Neural cell (in vitro differentiated cells): Measurements from ENCODE around the gene SWAP70. TPM values are rescaled to one million over a fixed set of nuclear protein-coding genes. Genes with fewer than 3 reads are reported as not detected.
"Not testable (repeated sequence)": the region's sequence is repeated elsewhere in the genome, so short reads cannot be mapped to it uniquely, and the experiment has no call there.

ENCODE experiments used
- H2AFZ ChIP-seq: fragments of 200-600, 300-800 bp; sonication (generic), shearing (Covaris generic); 2 replicates; pipeline ENCODE4 v1.6.0; 2014; ENCODE audit warnings: low read depth, mild to moderate bottlenecking, antibody characterized with exemption, low read length, moderate library complexity
- H3F3A ChIP-seq: fragments of 200-600 bp; shearing (Covaris generic); 2 replicates; pipeline ENCODE4 v1.6.1; 2016; ENCODE audit warnings: mild to moderate bottlenecking, moderate library complexity, mixed read lengths, antibody characterized with exemption, low read length; ENCODE audit not compliant: insufficient read depth, poor library complexity, severe bottlenecking
- H3K27ac ChIP-seq: fragments of 200-600, 300-800 bp; sonication (generic), shearing (Covaris generic); 2 replicates; pipeline ENCODE4 v1.5.1; 2014; ENCODE audit warnings: mild to moderate bottlenecking, low read length, moderate library complexity
- H3K27me3 ChIP-seq: fragments of 300-800, 200-600 bp; sonication (generic), shearing (Covaris generic); 2 replicates; pipeline ENCODE4 v1.6.0; 2014; ENCODE audit warnings: mild to moderate bottlenecking, low read depth, low read length, moderate library complexity; ENCODE audit not compliant: insufficient read depth
- H3K36me3 ChIP-seq: fragments of 300-800, 200-600 bp; sonication (generic), shearing (Covaris generic); 2 replicates; pipeline ENCODE4 v1.5.1; 2014; ENCODE audit warnings: mild to moderate bottlenecking, antibody characterized with exemption, low read length, moderate library complexity; ENCODE audit not compliant: insufficient read depth
- H3K4me2 ChIP-seq: fragments of 300-800, 200-600 bp; sonication (generic), shearing (Covaris generic); 2 replicates; pipeline ENCODE4 v1.6.0; 2014; ENCODE audit warnings: mild to moderate bottlenecking, low read length
- H3K4me3 ChIP-seq: fragments of 300-800, 200-600 bp; sonication (generic), shearing (Covaris generic); 2 replicates; pipeline ENCODE4 v1.5.1; 2014; ENCODE audit warnings: mild to moderate bottlenecking, low read length, moderate library complexity
- H3K79me2 ChIP-seq: fragments of 200-600 bp; shearing (Covaris generic); replicated peaks from 2 replicates; pipeline ENCODE4 v1.6.0; 2014; ENCODE audit warnings: mild to moderate bottlenecking, low read length, moderate library complexity; ENCODE audit not compliant: insufficient read depth
- H3K9ac ChIP-seq: fragments of 300-800, 200-600 bp; sonication (generic), shearing (Covaris generic); 2 replicates; pipeline ENCODE4 v1.6.1; 2016; ENCODE audit warnings: mild to moderate bottlenecking, low read length, mixed read lengths
- H3K9me2 ChIP-seq: fragments of 200-600 bp; shearing (Covaris generic); 2 replicates; pipeline ENCODE4 v1.6.1; 2016; ENCODE audit warnings: mild to moderate bottlenecking, low read length, mixed read lengths; ENCODE audit not compliant: insufficient read depth
- H3K9me3 ChIP-seq: fragments of 200-600, 300-800 bp; sonication (generic), shearing (Covaris generic); 2 replicates; pipeline ENCODE4 v1.6.1; 2016; ENCODE audit warnings: mild to moderate bottlenecking, mixed run types, low read length, moderate library complexity, mixed read lengths
- H4K20me1 ChIP-seq: fragments of 200-600 bp; shearing (Covaris generic); 2 replicates; pipeline ENCODE4 v1.6.1; 2016; ENCODE audit warnings: mild to moderate bottlenecking, mixed run types; ENCODE audit not compliant: insufficient read depth
- EP300 ChIP-seq: fragments of 450-650 bp; conservative IDR thresholded peaks from 2 replicates; pipeline ENCODE4 v1.6.1; 2014; ENCODE audit warnings: antibody characterized with exemption, mild to moderate bottlenecking, moderate library complexity; ENCODE audit not compliant: poor library complexity, severe bottlenecking
- EZH2 ChIP-seq: fragments of 200-600, 300-800 bp; shearing (Covaris generic), sonication (generic); IDR thresholded peaks from 2 replicates; pipeline ENCODE4 v1.6.1; 2014; ENCODE audit warnings: antibody characterized with exemption, low read length, borderline replicate concordance, mild to moderate bottlenecking; ENCODE audit not compliant: insufficient read depth, poor library complexity, severe bottlenecking
- MXI1 ChIP-seq: fragments of 450-650 bp; conservative IDR thresholded peaks from 2 replicates; pipeline ENCODE4 v1.6.1; 2014; ENCODE audit warnings: antibody characterized with exemption, mild to moderate bottlenecking; ENCODE audit not compliant: poor library complexity, severe bottlenecking
- RAD21 ChIP-seq: fragments of 450-650 bp; conservative IDR thresholded peaks from 2 replicates; pipeline ENCODE4 v1.6.1; 2014; ENCODE audit warnings: antibody characterized with exemption, mild to moderate bottlenecking, moderate library complexity
- SMC3 ChIP-seq: fragments of 450-650 bp; conservative IDR thresholded peaks from 2 replicates; pipeline ENCODE4 v1.6.1; 2014; ENCODE audit warnings: antibody characterized with exemption, mild to moderate bottlenecking, moderate library complexity; ENCODE audit not compliant: poor library complexity
- TAF1 ChIP-seq: IDR thresholded peaks from 2 replicates; pipeline ENCODE4 v1.6.1; 2012; ENCODE audit warnings: low read depth
- polyA plus RNA-seq: library from polyadenylated mRNA; depleted of rRNA; stranded (reverse); fragments of >200 nt; gene quantifications from 2 replicates; pipeline ENCODE4 v1.2.3, GENCODE V29; 2014
- TF ChIP-seq, protein P1 (sequence below): IDR thresholded peaks from 2 replicates; pipeline ENCODE4 v1.6.1; 2012; ENCODE audit warnings: borderline replicate concordance
- TF ChIP-seq, protein P2 (sequence below): fragments of 450-650 bp; IDR thresholded peaks from 2 replicates; pipeline ENCODE4 v1.5.1; 2014; ENCODE audit warnings: antibody characterized with exemption, mild to moderate bottlenecking, moderate library complexity; ENCODE audit not compliant: poor library complexity, severe bottlenecking

Gene SWAP70
- polyA plus RNA-seq, 1 donor from 2014 or later = 1.4 TPM

DNA sequence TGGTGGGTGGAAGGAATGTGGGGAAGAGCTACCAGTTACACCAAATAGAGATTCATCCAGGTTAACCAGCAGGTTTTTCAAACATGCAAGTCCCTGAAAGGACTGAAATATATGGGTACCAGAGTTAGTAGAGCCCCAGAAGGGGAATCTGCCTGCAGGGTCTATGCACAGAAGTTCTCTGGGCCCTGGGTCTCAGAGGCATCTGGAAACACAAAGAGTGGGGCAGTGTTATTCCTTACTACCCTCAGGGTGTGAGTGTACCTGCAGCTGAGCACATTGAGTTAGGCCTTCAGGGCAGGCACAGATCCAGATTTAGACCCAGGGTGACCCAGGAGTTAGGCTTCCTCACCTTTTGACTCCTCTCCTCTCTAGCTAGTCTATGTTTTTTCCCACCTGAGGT lies 43.9 kb upstream of the SWAP70 start:
- H4K20me1 ChIP-seq = no peaks in the 10 kb centered on the region

DNA sequence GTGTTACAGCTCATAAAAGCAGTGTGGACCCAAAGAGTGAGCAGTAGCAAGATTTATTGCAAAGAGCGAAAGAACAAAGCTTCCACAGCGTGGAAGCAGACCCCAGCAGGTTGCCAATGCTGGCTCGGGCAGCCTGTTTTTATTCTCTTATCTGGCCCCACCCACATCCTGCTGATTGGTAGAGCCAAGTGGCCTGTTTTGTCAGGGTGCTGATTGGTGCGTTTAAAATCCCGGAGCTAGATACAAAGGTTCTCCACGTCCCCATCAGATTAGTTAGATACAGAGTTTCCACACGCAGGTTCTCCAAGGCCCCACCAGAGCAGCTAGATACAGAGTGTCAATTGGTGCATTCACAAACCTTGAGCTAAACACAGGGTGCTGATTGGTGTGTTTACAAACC lies 41.5 kb upstream of the SWAP70 start:
- not testable (repeated sequence) for H3K27ac ChIP-seq, H3K9ac ChIP-seq, H3K27me3 ChIP-seq, H3K4me3 ChIP-seq, H4K20me1 ChIP-seq, H2AFZ ChIP-seq, H3K9me2 ChIP-seq, H3F3A ChIP-seq, H3K9me3 ChIP-seq, H3K79me2 ChIP-seq, H3K36me3 ChIP-seq, H3K4me2 ChIP-seq

More for the DNA sequence above, 43.9 kb upstream of the SWAP70 start:
- TF ChIP-seq EZH2 (no peak), TAF1 (no peak), SMC3 (no peak)
- Histone ChIP-seq H3K4me2 (no peak overlapping the region), H3K9me3 (no peaks in the 10 kb centered on the region), H3F3A (no peaks in the 10 kb centered on the region), H3K9me2 (no peaks in the 10 kb centered on the region), H3K27me3 (no peaks in the 10 kb centered on the region), H3K9ac (no peak overlapping the region), H3K4me3 (no peak overlapping the region), H3K36me3 (no peaks in the 10 kb centered on the region), H3K27ac (no peak overlapping the region), H2AFZ (no peak overlapping the region), H3K79me2 (no peaks in the 10 kb centered on the region)

DNA sequence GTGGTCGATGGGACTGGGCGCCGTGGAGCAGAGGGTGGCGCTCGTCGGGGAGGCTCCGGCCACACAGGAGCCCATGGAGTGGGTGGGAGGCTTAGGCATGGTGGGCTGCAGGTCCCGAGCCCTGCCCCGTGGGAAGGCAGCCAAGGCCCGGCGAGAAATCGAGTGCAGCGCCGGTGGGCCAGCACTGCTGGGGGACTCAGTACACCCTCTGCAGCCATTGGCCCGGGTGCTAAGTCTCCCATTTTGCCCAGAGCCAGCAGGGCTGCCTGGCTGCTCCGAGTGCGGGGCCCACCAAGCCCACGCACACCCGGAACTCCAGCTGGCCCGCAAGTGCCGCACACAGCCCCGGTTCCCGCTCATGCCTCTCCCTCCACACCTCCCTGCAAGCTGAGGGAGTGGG lies 40.8 kb upstream of the SWAP70 start:
- H3F3A ChIP-seq, H3K9ac ChIP-seq, H3K79me2 ChIP-seq, H3K4me3 ChIP-seq, H3K27me3 ChIP-seq, H3K27ac ChIP-seq, H3K9me3 ChIP-seq, H4K20me1 ChIP-seq, H3K36me3 ChIP-seq, H2AFZ ChIP-seq, H3K9me2 ChIP-seq, H3K4me2 ChIP-seq: not testable (repeated sequence)

DNA sequence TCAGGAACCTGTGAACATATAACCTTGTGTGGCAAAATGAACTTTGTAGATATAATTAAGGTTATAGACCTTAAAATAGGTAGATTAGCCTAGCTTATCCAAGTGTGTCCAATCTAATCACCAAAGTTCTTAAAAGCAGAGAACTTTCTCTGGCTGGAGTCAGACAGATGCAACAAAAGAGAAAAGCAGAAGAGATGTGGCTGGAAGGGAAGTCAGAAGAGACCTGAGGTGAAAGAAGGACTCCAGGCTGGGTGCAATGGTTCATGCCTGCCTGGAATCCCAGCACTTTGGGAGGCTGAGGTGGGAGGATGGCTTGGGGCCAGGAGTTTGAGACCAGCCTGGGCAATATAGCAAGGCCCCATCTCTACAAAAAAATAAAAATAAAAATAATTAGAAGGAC lies 39.4 kb upstream of the SWAP70 start:
- H3K4me2 ChIP-seq = no peak overlapping the region
- no peaks in the 10 kb centered on the region for H3K36me3 ChIP-seq
- H3K79me2 ChIP-seq = no peaks in the 10 kb centered on the region
- no peaks in the 10 kb centered on the region for H3F3A ChIP-seq
- no peaks in the 10 kb centered on the region for H3K9me3 ChIP-seq
- no peaks in the 10 kb centered on the region for H4K20me1 ChIP-seq
- no peak overlapping the region for H3K9ac ChIP-seq
- H3K9me2 ChIP-seq = no peaks in the 10 kb centered on the region
- no peak overlapping the region for H2AFZ ChIP-seq
- no peaks in the 10 kb centered on the region for H3K27me3 ChIP-seq
- no peak for TF ChIP-seq SMC3
- TF ChIP-seq RAD21 = no peak
- H3K4me3 ChIP-seq = no peak overlapping the region
- H3K27ac ChIP-seq = no peak overlapping the region

DNA sequence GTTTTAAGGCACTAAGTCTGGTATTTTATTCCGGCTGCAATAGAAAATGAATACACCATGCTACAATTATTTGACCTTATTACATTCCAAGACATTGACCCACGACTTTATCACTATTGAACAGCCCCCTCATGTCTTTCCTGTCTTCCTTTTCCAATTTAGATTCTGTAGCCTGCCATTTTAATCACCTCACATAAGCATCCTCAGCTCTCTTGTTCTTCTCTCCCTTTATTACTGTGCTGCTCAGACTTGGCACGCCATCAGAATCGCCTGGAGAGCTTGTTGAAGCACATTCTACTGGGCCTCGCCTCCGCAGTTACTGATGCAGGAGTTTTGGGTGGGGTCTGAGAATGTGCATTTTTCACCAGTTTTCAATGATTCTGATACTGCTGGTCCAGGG lies 38.7 kb upstream of the SWAP70 start:
- TF ChIP-seq EP300 (no peak), SMC3 (no peak), MXI1 (no peak), RAD21 (no peak), TAF1 (no peak), EZH2 (no peak)
- TF ChIP-seq, protein P1, sequence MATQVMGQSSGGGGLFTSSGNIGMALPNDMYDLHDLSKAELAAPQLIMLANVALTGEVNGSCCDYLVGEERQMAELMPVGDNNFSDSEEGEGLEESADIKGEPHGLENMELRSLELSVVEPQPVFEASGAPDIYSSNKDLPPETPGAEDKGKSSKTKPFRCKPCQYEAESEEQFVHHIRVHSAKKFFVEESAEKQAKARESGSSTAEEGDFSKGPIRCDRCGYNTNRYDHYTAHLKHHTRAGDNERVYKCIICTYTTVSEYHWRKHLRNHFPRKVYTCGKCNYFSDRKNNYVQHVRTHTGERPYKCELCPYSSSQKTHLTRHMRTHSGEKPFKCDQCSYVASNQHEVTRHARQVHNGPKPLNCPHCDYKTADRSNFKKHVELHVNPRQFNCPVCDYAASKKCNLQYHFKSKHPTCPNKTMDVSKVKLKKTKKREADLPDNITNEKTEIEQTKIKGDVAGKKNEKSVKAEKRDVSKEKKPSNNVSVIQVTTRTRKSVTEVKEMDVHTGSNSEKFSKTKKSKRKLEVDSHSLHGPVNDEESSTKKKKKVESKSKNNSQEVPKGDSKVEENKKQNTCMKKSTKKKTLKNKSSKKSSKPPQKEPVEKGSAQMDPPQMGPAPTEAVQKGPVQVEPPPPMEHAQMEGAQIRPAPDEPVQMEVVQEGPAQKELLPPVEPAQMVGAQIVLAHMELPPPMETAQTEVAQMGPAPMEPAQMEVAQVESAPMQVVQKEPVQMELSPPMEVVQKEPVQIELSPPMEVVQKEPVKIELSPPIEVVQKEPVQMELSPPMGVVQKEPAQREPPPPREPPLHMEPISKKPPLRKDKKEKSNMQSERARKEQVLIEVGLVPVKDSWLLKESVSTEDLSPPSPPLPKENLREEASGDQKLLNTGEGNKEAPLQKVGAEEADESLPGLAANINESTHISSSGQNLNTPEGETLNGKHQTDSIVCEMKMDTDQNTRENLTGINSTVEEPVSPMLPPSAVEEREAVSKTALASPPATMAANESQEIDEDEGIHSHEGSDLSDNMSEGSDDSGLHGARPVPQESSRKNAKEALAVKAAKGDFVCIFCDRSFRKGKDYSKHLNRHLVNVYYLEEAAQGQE = no peak
- TF ChIP-seq, protein P2, sequence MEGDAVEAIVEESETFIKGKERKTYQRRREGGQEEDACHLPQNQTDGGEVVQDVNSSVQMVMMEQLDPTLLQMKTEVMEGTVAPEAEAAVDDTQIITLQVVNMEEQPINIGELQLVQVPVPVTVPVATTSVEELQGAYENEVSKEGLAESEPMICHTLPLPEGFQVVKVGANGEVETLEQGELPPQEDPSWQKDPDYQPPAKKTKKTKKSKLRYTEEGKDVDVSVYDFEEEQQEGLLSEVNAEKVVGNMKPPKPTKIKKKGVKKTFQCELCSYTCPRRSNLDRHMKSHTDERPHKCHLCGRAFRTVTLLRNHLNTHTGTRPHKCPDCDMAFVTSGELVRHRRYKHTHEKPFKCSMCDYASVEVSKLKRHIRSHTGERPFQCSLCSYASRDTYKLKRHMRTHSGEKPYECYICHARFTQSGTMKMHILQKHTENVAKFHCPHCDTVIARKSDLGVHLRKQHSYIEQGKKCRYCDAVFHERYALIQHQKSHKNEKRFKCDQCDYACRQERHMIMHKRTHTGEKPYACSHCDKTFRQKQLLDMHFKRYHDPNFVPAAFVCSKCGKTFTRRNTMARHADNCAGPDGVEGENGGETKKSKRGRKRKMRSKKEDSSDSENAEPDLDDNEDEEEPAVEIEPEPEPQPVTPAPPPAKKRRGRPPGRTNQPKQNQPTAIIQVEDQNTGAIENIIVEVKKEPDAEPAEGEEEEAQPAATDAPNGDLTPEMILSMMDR = no peak
- Histone ChIP-seq H3F3A (no peaks in the 10 kb centered on the region), H2AFZ (no peak overlapping the region), H4K20me1 (no peaks in the 10 kb centered on the region), H3K27me3 (no peaks in the 10 kb centered on the region), H3K9me2 (no peaks in the 10 kb centered on the region), H3K79me2 (no peaks in the 10 kb centered on the region), H3K27ac (no peak overlapping the region), H3K4me3 (no peak overlapping the region), H3K9me3 (no peaks in the 10 kb centered on the region), H3K4me2 (no peak overlapping the region), H3K9ac (no peak overlapping the region), H3K36me3 (no peaks in the 10 kb centered on the region)
